GM12801 (cell line): ENCODE results near the gene CPLANE1.

ENCODE experiments used
- TF ChIP-seq, protein P1 (sequence below): IDR thresholded peaks from one replicate; pipeline ENCODE4 v1.5.1; 2011; ENCODE audit warnings: control low read depth; ENCODE audit not compliant: insufficient read length; ENCODE audit errors: extremely low read depth

The CPLANE1 gene

DNA sequence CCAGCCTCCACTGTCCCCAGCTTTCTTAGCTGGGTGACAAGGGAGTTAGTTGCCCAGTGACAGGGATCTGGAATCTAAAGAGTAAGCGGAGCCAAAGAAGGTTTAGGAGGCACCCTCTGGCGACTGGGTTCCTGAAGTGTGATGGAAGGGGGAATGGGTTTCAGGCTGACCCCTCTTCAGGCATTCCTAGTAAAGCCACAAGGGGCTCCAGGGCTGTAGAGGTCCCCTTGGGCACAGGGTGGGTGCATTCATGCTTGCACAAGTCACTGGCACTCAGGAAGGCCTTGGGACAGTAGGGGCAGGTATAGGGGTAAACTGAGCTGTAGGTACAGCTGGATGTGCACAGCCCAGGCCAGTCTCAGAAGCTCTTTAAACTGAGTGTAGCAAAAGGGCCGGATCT is 74.2 kb downstream of the CPLANE1 start:
- TF ChIP-seq, protein P1, sequence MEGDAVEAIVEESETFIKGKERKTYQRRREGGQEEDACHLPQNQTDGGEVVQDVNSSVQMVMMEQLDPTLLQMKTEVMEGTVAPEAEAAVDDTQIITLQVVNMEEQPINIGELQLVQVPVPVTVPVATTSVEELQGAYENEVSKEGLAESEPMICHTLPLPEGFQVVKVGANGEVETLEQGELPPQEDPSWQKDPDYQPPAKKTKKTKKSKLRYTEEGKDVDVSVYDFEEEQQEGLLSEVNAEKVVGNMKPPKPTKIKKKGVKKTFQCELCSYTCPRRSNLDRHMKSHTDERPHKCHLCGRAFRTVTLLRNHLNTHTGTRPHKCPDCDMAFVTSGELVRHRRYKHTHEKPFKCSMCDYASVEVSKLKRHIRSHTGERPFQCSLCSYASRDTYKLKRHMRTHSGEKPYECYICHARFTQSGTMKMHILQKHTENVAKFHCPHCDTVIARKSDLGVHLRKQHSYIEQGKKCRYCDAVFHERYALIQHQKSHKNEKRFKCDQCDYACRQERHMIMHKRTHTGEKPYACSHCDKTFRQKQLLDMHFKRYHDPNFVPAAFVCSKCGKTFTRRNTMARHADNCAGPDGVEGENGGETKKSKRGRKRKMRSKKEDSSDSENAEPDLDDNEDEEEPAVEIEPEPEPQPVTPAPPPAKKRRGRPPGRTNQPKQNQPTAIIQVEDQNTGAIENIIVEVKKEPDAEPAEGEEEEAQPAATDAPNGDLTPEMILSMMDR = no peak

DNA sequence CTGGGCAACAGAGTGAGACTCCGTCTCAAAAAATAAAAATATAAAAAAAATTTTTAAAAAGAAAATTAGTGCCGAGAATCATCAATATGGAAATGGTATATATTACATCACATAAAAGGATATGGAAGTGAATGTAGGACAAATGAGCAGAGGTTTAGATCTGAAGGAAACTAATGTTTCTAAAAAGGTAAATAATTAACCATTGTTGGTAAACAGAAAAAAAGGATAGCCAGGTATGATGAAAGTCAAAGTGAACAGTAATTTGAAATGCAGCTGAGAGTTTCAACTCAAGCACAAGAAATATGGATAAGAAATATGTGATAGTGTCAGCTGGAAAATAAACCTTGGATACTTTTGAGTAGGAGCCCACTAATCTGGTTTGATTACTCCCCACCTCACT is 76.2 kb downstream of the CPLANE1 start:
- TF ChIP-seq, protein P1 = no peak

DNA sequence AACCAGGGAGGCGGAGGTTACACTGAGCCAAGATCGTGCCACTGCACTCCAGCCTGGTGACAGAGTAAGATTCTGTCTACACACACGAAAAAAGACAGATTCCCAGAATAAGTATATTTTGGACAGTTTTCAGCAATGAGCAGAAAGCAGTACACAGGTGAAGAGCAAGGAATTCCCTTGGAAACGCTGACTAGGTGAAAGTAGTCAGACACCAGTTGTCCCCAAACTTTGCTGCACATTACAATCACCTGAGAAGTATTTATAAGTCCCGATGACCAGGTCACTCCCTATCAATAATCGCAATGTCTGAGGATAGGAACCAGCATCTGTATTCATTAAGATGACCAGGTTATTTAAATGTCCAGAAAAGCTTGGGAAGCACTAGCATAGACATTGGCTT is 78.3 kb downstream of the CPLANE1 start:
- TF ChIP-seq, protein P1 = no peak

DNA sequence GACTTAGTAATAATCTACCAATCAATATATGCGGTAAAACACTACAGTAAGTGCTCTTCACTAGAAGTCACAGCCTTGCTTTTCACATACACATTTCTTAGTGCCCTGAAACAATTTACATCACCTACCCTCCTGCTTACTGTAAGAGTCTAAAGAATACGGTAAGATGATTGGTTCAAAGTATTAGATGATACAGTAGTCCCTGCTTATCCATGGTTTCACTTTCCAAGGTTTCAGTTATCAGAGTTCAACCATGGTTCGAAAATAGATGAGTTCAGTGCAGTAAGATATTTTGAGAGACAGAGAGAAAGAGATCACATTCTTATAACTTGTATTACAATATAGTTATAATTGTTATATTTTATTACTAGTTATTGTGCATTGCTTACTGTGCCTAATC is 83.0 kb downstream of the CPLANE1 start:
- TF ChIP-seq, protein P1 = no peak

DNA sequence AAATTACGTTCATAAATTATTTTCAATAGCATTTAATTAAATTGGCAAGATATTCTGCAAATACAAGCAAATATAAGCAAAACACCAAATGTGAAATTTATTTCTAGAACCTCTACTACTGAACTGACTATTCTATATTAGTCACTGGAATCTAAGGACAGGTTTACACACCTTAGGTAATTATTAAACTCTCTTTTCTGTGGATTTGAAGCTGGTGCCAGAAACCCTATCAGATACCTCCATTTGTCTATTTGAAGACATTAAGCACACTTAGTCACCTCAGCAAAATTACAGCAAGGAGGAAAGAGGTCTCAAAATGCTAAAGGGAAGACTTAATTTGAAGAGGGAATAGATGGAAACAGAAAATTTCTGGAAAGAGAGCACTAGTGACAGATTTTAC is 83.4 kb downstream of the CPLANE1 start:
- TF ChIP-seq, protein P1 = no peak

DNA sequence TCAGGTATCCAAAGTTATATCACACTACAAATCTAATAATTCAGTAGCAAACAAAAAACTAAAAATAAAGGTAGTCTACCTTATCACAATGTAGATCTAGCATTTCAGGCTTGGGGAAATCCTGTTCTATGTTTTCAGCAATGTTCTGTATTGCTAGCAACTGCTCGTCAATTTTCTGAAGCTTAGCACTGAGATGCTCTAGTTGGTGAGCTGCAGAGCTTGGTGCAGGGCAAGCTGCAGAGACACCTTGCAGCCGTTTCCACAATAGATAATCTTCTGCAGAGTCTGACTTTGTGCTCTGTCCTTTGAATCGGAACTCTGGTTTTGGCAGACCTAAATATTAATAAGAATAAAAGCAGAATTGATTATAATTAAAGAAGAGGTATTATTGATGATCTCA is 95.5 kb downstream of the CPLANE1 start:
- TF ChIP-seq, protein P1 = no peak

DNA sequence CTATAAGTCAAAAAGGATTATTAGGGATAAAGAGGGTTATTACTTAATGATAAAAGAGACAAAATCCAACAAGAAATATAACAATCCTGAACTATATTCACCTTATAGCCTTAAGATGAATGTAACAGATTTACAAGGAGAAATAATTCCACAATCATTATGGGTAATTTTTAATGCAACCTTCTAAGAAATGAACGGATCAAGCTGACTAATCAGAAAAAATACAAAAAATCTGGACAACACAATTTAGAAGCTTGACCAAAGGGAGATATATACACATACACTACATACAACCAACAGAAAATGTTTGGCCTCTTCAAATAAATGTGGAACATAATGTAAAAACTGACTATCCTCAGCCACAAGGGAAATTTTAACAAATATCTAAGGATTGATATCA is 102.3 kb downstream of the CPLANE1 start:
- TF ChIP-seq, protein P1 = no peak

DNA sequence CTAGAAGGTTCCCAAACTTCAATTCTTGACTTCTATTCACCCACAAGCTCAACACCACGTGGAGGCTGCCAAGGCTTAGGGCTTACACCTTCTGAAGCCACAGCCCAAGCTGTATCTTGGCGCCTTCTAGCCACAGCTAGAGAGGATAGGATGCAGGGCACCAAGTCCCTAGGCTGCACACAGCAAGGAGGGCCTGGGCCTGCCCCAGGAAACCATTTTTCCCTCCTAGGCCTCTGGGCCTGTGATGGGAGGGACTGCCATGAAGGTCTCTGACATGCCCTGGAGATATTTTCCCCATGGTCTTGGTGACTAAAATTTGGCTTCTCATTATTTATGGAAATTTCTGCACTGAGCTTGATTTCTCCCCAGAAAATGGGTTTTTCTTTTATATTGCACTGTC is 112.5 kb downstream of the CPLANE1 start:
- TF ChIP-seq, protein P1 = no peak
